H1 (cell line): Measurements from ENCODE around the gene TSC22D4. TPM values are rescaled to one million over a fixed set of nuclear protein-coding genes. Genes with fewer than 3 reads are reported as not detected.

ENCODE experiments used
- CTCF ChIA-PET: fragments of 300-600 bp; sonication (Branson Sonifier 250); formaldehyde crosslinking; loops from one replicate; lab custom pipeline; 2021; ENCODE audit not compliant: partially characterized antibody; lab: Charles Lee
- POLR2A ChIA-PET: fragments of 300-600 bp; sonication (Branson Sonifier 250); formaldehyde crosslinking; loops from one replicate; lab custom pipeline; 2021; ENCODE audit warnings: inconsistent platforms; ENCODE audit not compliant: partially characterized antibody; lab: Charles Lee
- DNase-seq, 2 experiments: peaks; one replicate each; pipeline versions ENCODE4 v3.0.0 to v3.0.0-alpha.2; 2010 to 2022; ENCODE audit warnings: low spot score in 2 of 2, low read depth in 1 of 2, mixed read lengths in 1 of 2
- FAIRE-seq: peaks from 2 replicates; lab custom pipeline; 2011; peaks lifted over from hg19 to GRCh38; lab: Jason Lieb, UNC
- H2AFZ ChIP-seq: 2 replicates; pipeline ENCODE4 v1.8.1; 2012; ENCODE audit warnings: low read length, inconsistent platforms
- H2AK5ac ChIP-seq: 2 replicates; pipeline ENCODE4 v1.6.1; 2013; ENCODE audit warnings: low read depth, low read length
- H2BK120ac ChIP-seq: replicated peaks from 2 replicates; pipeline ENCODE3; 2013; ENCODE audit warnings: low read depth, low read length, inconsistent platforms
- H2BK12ac ChIP-seq: 2 replicates; pipeline ENCODE4 v1.6.1; 2013; ENCODE audit warnings: low read depth, low read length
- H2BK15ac ChIP-seq: 2 replicates; pipeline ENCODE4 v1.6.1; 2013; ENCODE audit warnings: low read length
- H2BK20ac ChIP-seq: 2 replicates; pipeline ENCODE4 v1.6.1; 2013; ENCODE audit warnings: low read length
- H2BK5ac ChIP-seq: 2 replicates; pipeline ENCODE4 v1.6.1; 2013; ENCODE audit warnings: low read depth, low read length
- H3K14ac ChIP-seq: 2 replicates; pipeline ENCODE4 v1.6.1; 2013; ENCODE audit warnings: inconsistent platforms; ENCODE audit not compliant: insufficient read length
- H3K18ac ChIP-seq: 2 replicates; pipeline ENCODE4 v1.6.1; 2013; ENCODE audit warnings: low read length; ENCODE audit errors: extremely low read depth
- H3K23ac ChIP-seq: 2 replicates; pipeline ENCODE4 v1.6.1; 2013; ENCODE audit warnings: inconsistent platforms; ENCODE audit not compliant: insufficient read length
- H3K23me2 ChIP-seq: 2 replicates; pipeline ENCODE4 v1.6.1; 2013; ENCODE audit warnings: low read depth, low read length
- H3K27ac ChIP-seq: 2 replicates; pipeline ENCODE4 v1.6.1; 2011; ENCODE audit warnings: low read depth, low read length, inconsistent platforms
- H3K27me3 ChIP-seq, 4 experiments: replicated peaks in 1 of 4; 1 replicate in 1 of 4; 2 replicates in 3 of 4; pipeline versions ENCODE4 v1.6.1 to v1.8.1; 2011 to 2013; ENCODE audit warnings: low read length in 3 of 4, mild to moderate bottlenecking in 3 of 4, inconsistent platforms in 2 of 4, mixed read lengths in 2 of 4, moderate library complexity in 1 of 4; ENCODE audit not compliant: control insufficient read depth in 3 of 4, insufficient read depth in 3 of 4; ENCODE audit errors: extremely low read depth in 1 of 4
- H3K36me3 ChIP-seq, 4 experiments: 2 replicates each; pipeline versions ENCODE4 v1.6.1 to v1.8.1; 2011 to 2013; ENCODE audit warnings: mild to moderate bottlenecking in 4 of 4, low read length in 3 of 4, moderate library complexity in 2 of 4, control low read depth in 1 of 4, inconsistent platforms in 1 of 4; ENCODE audit not compliant: insufficient read depth in 4 of 4, control insufficient read depth in 2 of 4
- H3K4ac ChIP-seq: replicated peaks from 2 replicates; pipeline ENCODE3; 2013; ENCODE audit warnings: low read length, low read depth, mixed read lengths, inconsistent platforms; ENCODE audit not compliant: insufficient read length
- H3K4me1 ChIP-seq, 4 experiments: replicated peaks in 1 of 4; 1 replicate in 1 of 4; 2 replicates in 3 of 4; pipeline versions ENCODE4 v1.6.1 to v1.8.1; 2011 to 2013; ENCODE audit warnings: low read length in 3 of 4, inconsistent platforms in 2 of 4, mixed read lengths in 1 of 4; ENCODE audit not compliant: insufficient read depth in 4 of 4, control insufficient read depth in 3 of 4
- H3K4me2 ChIP-seq, 2 experiments: 2 replicates each; pipeline versions ENCODE4 v1.6.1 to v1.8.1; 2011 to 2013; ENCODE audit warnings: low read depth in 2 of 2, low read length in 2 of 2, control low read depth in 1 of 2, inconsistent platforms in 1 of 2, mild to moderate bottlenecking in 1 of 2; ENCODE audit not compliant: insufficient read depth in 1 of 2
- H3K4me3 ChIP-seq, 4 experiments: fragments of 200-600, 300-600 bp in 1 of 4; sonication (generic), shearing (Covaris generic), sonication (Bioruptor Twin) in 1 of 4; 2 replicates each; pipeline versions ENCODE4 v1.5.1 to v1.8.1; 2011 to 2016; ENCODE audit warnings: low read length in 4 of 4, low read depth in 3 of 4, control low read depth in 2 of 4, inconsistent platforms in 2 of 4, mild to moderate bottlenecking in 2 of 4, mixed read lengths in 1 of 4, moderate library complexity in 1 of 4; ENCODE audit not compliant: insufficient read depth in 2 of 4; ENCODE audit errors: extremely low read depth in 1 of 4
- H3K56ac ChIP-seq: replicated peaks from 2 replicates; pipeline ENCODE3; 2013; ENCODE audit warnings: low read depth, mild to moderate bottlenecking, mixed read lengths, low read length, inconsistent platforms; ENCODE audit not compliant: insufficient read length
- H3K79me1 ChIP-seq: 2 replicates; pipeline ENCODE4 v1.6.1; 2013; ENCODE audit warnings: low read depth, low read length, control low read depth
- H3K79me2 ChIP-seq, 2 experiments: 2 replicates each; pipeline versions ENCODE4 v1.6.1 to v1.8.1; 2012 to 2013; ENCODE audit warnings: low read length in 2 of 2, mild to moderate bottlenecking in 2 of 2, inconsistent platforms in 1 of 2; ENCODE audit not compliant: insufficient read depth in 2 of 2, control insufficient read depth in 1 of 2
- H3K9ac ChIP-seq, 4 experiments: replicated peaks in 1 of 4; 1 replicate in 1 of 4; 2 replicates in 3 of 4; pipeline versions ENCODE4 v1.6.1 to v1.8.1; 2011 to 2013; ENCODE audit warnings: low read depth in 3 of 4, low read length in 3 of 4, control low read depth in 2 of 4, mild to moderate bottlenecking in 2 of 4, moderate library complexity in 2 of 4, inconsistent platforms in 1 of 4; ENCODE audit errors: extremely low read depth in 1 of 4
- H3K9me3 ChIP-seq, 2 experiments: 2 replicates each; pipeline versions ENCODE4 v1.6.1 to v1.8.1; 2012 to 2013; ENCODE audit warnings: mild to moderate bottlenecking in 2 of 2, moderate library complexity in 2 of 2, control low read depth in 1 of 2, inconsistent platforms in 1 of 2, low read depth in 1 of 2, low read length in 1 of 2, mixed read lengths in 1 of 2; ENCODE audit not compliant: insufficient read depth in 2 of 2
- H4K20me1 ChIP-seq, 2 experiments: replicated peaks in 1 of 2; 2 replicates each; pipeline versions ENCODE3 to v1.8.1; 2011 to 2013; ENCODE audit warnings: inconsistent platforms in 2 of 2, low read length in 2 of 2, mild to moderate bottlenecking in 1 of 2; ENCODE audit not compliant: insufficient read depth in 2 of 2, control insufficient read depth in 1 of 2
- H4K5ac ChIP-seq: 2 replicates; pipeline ENCODE4 v1.6.1; 2013; ENCODE audit warnings: low read length, low read depth, mixed read lengths, inconsistent platforms; ENCODE audit not compliant: insufficient read length
- H4K8ac ChIP-seq: 2 replicates; pipeline ENCODE4 v1.8.0; 2013; ENCODE audit warnings: mild to moderate bottlenecking, moderate library complexity, low read length, inconsistent platforms; ENCODE audit not compliant: insufficient read depth; ENCODE audit errors: extremely low read depth
- H4K91ac ChIP-seq: replicated peaks from 2 replicates; pipeline ENCODE3; 2013; ENCODE audit warnings: low read length, mixed read lengths, inconsistent platforms; ENCODE audit not compliant: insufficient read length
- CBX8 ChIP-seq: fragments of 300-800, 300-1000 bp; sonication (generic); IDR thresholded peaks from 2 replicates; pipeline ENCODE4 v1.7.1; 2016; ENCODE audit warnings: low read depth, low read length, borderline replicate concordance
- WGBS, 2 experiments: shearing (Covaris generic) in 1 of 2; methylation state at CpG; one replicate each; pipeline versions ENCODE4 v1.1.6 to v1.1.7; 2013 to 2015; ENCODE audit warnings: low lambda C conversion rate in 2 of 2, mixed read lengths in 2 of 2, inconsistent platforms in 1 of 2, low coverage in 1 of 2, missing lambda C conversion rate in 1 of 2; ENCODE audit not compliant: insufficient replicate concordance in 2 of 2, insufficient coverage in 1 of 2, insufficient read length in 1 of 2; ENCODE audit errors: extremely low coverage in 1 of 2, missing lambda C conversion rate in 1 of 2; 5-methylcytosine and 5-hydroxymethylcytosine counted together
- polyA plus RNA-seq, 7 experiments: library from polyadenylated mRNA; depleted of rRNA in 3 of 7; stranded (reverse) in 5 of 7; unstranded in 2 of 7; fragments of >200 nt in 5 of 7; fragments of 200-250 nt in 2 of 7; gene quantifications; 1 replicate in 5 of 7; 2 replicates in 1 of 7; 4 replicates in 1 of 7; pipeline versions ENCODE4 v1.2.1 to v1.2.3, GENCODE V29; 2011 to 2013; ENCODE audit warnings: missing spikeins in 2 of 7, mixed read lengths in 2 of 7
- total RNA-seq: library from RNA; stranded (reverse); fragmentation: NEBNext Ultra II Directional; extraction: Animal tissue kit (Norgen Biotek cat#: 25700); gene quantifications from 2 replicates; pipeline ENCODE4 v1.2.1, GENCODE V29; 2021
- TF ChIP-seq, protein P1 (sequence below): IDR thresholded peaks from 2 replicates; pipeline ENCODE4 v1.6.1; 2011; ENCODE audit warnings: low read length, improper control_type of control experiment

Gene TSC22D4
- total and polyA plus RNA-seq, 2 of the 8 experiments (the other 6 are each of a cell fraction or from before 2014, with no cell fraction given), result 13.2 to 20.3 TPM

DNA sequence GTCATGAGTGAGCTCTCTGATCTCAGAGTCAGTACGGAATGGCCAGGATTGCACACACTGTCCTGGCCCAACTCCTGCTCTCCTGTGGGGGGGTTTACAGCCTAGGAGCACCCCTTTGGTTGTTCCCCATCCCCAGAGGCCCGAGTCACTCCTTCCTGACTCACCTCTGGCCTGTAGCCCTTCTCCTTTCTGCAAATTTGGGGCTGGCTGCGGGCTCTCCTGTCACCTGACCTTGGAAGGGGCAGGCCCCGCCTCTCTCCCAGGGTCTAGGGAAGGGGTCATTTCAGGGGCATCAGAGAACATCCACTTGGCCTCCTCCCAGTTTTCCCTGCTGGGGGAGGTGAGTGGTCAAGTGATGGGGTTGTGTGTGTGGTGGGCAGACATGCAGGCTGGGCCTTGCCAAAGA is 6.5 kb upstream of the TSC22D4 start:
- H3K14ac ChIP-seq, result no peak overlapping the region
- 76% methylated on average over 4 of the region's 4 CpGs; no CpG with 5 or more reads in 1 of the 2 experiments for WGBS, 2 experiments
- H2AK5ac ChIP-seq, result no peak overlapping the region; the same call in 1 of the 2 replicates
- no peak overlapping the region for H4K8ac ChIP-seq
- H2BK5ac ChIP-seq, result 0 out of 2 replicates have a peak overlapping the region, but pooled peaks have one; percentile 35
- FAIRE-seq, result no peak
- CTCF ChIA-PET, result interaction anchor here (0.6 to 1.4 kb wide), 10 partner anchors 9 to 100 kb away, joined by 3 to 6 read pairs (median 3); no protein-coding TSS in a partner anchor
- H2BK20ac ChIP-seq, result no peak overlapping the region
- H3K18ac ChIP-seq, result 0 out of 2 replicates have a peak overlapping the region, but pooled peaks have one; percentile 24
- H3K9me3 ChIP-seq, result no peaks in the 10 kb centered on the region
- H4K91ac ChIP-seq, result peak overlapping the region; percentile 83
- peaks cover 0 to 7% of the 10 kb centered on the region in 2 experiments for H4K20me1 ChIP-seq
- no peak overlapping the region for H4K5ac ChIP-seq
- peaks cover 0 to 9% (median 0%) of the 10 kb centered on the region in 4 experiments; a peak in 2 of 8 replicates for H3K36me3 ChIP-seq
- no peak overlapping the region for H3K9ac ChIP-seq
- POLR2A ChIA-PET, result interaction anchor here (0.6 to 1.4 kb wide), 4 partner anchors 8 to 118 kb away, joined by 3 to 4 read pairs (median 3); partner anchors contain the start of gene ZCWPW1
- H3K4me2 ChIP-seq, result peak overlapping the region in 1 of 2 experiments; percentile 84; a peak in 2 of 4 replicates
- no peak overlapping the region for H2BK120ac ChIP-seq
- no peak overlapping the region for H3K4ac ChIP-seq
- H2BK12ac ChIP-seq, result no peak overlapping the region
- no peaks in the 10 kb centered on the region for H3K27me3 ChIP-seq
- no peak overlapping the region for H2AFZ ChIP-seq
- H3K4me1 ChIP-seq, result peaks cover 2 to 22% (median 14%) of the 10 kb centered on the region in 4 experiments
- DNase-seq, result peak in 1 of 2 experiments; percentile 54
- no peak overlapping the region for H3K56ac ChIP-seq
- no peaks in the 10 kb centered on the region for H3K79me1 ChIP-seq
- H3K23me2 ChIP-seq, result peaks cover 8% of the 10 kb centered on the region; the same call in 1 of the 2 replicates
- no peak overlapping the region for H3K4me3 ChIP-seq
- TF ChIP-seq, protein P1, sequence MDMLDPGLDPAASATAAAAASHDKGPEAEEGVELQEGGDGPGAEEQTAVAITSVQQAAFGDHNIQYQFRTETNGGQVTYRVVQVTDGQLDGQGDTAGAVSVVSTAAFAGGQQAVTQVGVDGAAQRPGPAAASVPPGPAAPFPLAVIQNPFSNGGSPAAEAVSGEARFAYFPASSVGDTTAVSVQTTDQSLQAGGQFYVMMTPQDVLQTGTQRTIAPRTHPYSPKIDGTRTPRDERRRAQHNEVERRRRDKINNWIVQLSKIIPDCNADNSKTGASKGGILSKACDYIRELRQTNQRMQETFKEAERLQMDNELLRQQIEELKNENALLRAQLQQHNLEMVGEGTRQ, result 0 out of 2 replicates have a peak, but pooled peaks have one; percentile 31
- TF ChIP-seq CBX8, result no peak
- H3K79me2 ChIP-seq, result no peaks in the 10 kb centered on the region; a peak in 1 of 4 replicates
- H3K23ac ChIP-seq, result no peak overlapping the region
- H2BK15ac ChIP-seq, result peak overlapping the region; percentile 81; the same call in 1 of the 2 replicates
- no peak overlapping the region for H3K27ac ChIP-seq
